GM12873 (cell line): ENCODE measurements around the gene MSANTD2.

Experiments
- CTCF ChIP-seq: IDR thresholded peaks from 2 replicates; pipeline ENCODE4 v1.5.1; 2012; ENCODE audit warnings: low read depth, mild to moderate bottlenecking, moderate library complexity, low read length, control low read depth; ENCODE audit not compliant: insufficient read depth; ENCODE audit errors: missing control alignments

Gene MSANTD2

GRCh38 chr11:124791626-124792341 is 8.4 kb downstream of the MSANTD2 start:
- no peak for TF ChIP-seq CTCF

GRCh38 chr11:124788521-124788920 is 11.7 kb downstream of the MSANTD2 start:
- no peak for TF ChIP-seq CTCF

- no peak for TF ChIP-seq CTCF
Observed at GRCh38 chr11:124784051-124784450, 16.2 kb downstream of the MSANTD2 start.

- no peak for TF ChIP-seq CTCF
Observed at GRCh38 chr11:124783002-124783401, 17.2 kb downstream of the MSANTD2 start.

- no peak for TF ChIP-seq CTCF
Observed at GRCh38 chr11:124779568-124779967, 20.6 kb downstream of the MSANTD2 start.

GRCh38 chr11:124778281-124778680 is 21.9 kb downstream of the MSANTD2 start:
- no peak for TF ChIP-seq CTCF

GRCh38 chr11:124776865-124777645 is 23.2 kb downstream of the MSANTD2 start:
- no peak for TF ChIP-seq CTCF
